AG09309 (cell line): ENCODE results near the gene SLC1A2.

Source experiments
- DNase-seq: peaks from one replicate; pipeline ENCODE4 v3.0.0-alpha.2; 2010; ENCODE audit warnings: low read depth
- H3K4me3 ChIP-seq: 2 replicates; pipeline ENCODE4 v1.5.1; 2011; ENCODE audit warnings: mild to moderate bottlenecking, low read depth, low read length, moderate library complexity; ENCODE audit not compliant: control insufficient read depth
- TF ChIP-seq, protein P1 (sequence below): IDR thresholded peaks from 2 replicates; pipeline ENCODE4 v1.5.1; 2011; ENCODE audit warnings: mild to moderate bottlenecking, low read depth, low read length, inconsistent platforms; ENCODE audit not compliant: insufficient read depth, control insufficient read depth; ENCODE audit errors: missing control alignments

SLC1A2 gene

DNA sequence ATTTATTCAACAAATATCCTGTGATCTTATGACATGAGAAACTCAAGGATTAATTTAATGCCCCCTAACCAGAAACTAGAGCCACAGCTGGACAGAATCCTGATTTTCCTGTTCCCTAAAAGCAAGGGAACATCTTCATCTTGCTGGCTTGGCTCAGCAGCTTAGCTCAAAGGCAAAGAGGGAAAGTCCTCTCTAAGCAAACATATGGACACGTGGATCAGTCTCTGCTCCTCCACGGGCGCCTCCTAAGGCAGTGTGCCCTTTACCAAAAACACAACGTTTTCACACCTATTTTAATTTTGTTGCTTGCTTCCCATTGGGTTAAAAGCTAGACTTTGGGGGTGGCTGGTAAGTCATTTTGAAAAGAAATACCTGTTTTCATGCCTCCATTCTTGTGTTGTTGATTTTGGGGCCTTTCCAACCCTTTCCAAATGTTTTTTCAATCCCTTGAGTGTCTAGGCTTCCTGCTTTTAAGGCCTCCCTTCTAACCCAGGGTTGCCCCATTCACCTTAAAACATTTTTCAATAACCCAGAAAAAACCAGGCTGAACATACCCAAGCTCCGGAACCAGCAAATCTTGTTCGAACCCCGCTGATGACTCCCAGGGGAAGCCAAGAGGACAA lies 15.5 kb downstream of the SLC1A2 start:
- no peak for DNase-seq
- H3K4me3 ChIP-seq, result no peak overlapping the region
- TF ChIP-seq, protein P1, sequence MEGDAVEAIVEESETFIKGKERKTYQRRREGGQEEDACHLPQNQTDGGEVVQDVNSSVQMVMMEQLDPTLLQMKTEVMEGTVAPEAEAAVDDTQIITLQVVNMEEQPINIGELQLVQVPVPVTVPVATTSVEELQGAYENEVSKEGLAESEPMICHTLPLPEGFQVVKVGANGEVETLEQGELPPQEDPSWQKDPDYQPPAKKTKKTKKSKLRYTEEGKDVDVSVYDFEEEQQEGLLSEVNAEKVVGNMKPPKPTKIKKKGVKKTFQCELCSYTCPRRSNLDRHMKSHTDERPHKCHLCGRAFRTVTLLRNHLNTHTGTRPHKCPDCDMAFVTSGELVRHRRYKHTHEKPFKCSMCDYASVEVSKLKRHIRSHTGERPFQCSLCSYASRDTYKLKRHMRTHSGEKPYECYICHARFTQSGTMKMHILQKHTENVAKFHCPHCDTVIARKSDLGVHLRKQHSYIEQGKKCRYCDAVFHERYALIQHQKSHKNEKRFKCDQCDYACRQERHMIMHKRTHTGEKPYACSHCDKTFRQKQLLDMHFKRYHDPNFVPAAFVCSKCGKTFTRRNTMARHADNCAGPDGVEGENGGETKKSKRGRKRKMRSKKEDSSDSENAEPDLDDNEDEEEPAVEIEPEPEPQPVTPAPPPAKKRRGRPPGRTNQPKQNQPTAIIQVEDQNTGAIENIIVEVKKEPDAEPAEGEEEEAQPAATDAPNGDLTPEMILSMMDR, result no peak

DNA sequence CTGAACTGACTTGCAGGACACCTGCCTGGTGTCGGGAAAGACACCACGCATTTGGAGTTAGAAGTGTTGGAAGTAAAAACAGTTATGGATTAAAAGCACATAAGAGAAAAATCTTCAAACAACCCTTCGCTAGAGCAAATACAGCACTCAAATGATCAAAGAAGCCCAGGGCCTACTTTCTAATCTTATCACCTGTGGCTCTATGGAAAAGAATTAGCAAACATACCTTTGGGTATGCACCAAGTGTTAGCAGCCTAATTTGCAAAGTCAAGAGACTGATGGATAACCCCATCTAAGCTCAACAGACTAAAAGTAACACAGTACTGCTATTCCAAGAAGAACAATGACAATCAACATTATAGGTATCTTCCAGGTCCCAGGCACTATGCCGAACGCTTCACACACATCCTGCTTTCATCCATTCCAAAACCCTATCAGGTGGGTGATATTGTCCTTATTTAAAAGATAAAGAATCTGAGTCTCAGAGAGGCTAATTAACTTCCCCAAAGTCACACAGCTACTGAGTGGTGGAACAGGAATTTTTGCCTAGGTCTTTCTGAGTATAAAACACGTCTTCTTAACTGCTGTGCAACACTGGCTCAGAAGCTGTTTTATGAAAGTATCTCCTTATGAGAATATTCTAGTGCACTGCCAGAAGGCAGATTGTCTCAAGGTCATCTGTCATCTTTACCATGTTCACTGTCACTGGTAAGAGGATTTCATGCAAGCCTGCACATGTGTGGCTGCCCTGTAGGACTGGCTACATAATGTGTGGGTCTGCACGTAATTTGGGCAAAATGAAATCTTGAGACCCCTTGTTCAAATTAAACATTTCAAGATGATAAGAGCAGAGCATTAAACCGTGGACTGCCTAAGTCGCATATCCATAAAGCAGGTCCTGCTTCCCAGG lies 16.4 kb downstream of the SLC1A2 start:
- H3K4me3 ChIP-seq, result no peak overlapping the region
- no peak for DNase-seq
- TF ChIP-seq, protein P1, result no peak

DNA sequence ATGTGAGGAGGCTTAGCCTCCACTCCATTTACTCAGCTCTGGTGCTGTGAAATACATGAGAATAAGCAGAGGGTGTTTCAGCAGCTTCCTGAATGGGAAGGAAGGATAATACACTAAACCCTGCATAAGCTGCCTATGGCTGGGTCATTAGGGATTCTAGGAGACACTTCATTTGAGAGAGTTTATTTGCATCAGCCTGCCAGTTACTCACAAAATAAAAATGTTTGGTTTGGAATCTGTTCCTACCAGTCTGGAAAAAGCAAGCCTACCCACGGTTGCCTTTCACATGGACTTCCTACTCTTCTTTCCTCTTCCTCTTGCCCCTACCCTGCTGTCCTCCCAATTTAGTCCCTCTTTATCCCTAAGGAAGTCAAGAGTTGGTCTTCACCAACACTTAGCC lies 20.5 kb downstream of the SLC1A2 start:
- TF ChIP-seq, protein P1, result no peak
- DNase-seq, result no peak
- no peak overlapping the region for H3K4me3 ChIP-seq

DNA sequence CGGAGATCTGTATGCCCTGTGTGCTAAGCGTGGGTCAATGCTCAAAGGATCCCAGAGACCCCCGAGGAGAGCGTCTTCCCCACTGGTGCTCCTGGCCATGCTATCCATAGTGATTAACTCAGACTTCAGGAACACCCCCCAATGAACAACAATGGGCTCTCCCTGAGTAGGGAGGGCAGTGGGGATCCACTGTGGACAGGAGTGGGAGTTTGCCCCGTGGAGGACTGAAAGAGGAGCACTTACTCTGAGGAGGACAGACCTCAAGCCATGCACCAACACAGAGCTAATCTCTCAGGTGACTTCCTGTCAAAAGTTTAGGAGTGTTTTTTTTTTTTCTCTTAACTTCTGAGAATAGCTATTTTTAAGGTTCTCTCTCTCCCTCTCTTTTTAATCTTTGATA lies 24.4 kb downstream of the SLC1A2 start:
- TF ChIP-seq, protein P1, result no peak
- no peak overlapping the region for H3K4me3 ChIP-seq

DNA sequence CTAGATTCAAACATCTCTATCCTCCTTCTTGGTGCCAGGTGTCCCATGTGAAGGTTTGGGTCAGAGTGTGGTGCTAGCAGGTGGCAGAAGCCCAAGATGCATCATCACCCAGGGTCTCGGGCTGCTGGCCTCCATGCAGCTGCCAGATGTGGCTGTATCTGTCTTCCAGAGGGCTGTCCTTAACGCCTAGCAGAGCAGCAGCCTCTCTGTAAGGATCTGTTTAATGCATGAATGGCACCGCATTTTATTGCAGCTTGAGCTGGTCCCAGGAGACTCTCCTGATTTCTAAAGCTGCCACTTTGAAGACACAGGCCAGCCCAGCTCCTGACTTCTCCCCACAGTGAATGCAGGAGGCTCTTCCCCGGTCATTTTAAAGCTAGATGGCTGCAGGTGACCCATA lies 26.3 kb downstream of the SLC1A2 start:
- TF ChIP-seq, protein P1, result no peak
- no peak for DNase-seq
- no peak overlapping the region for H3K4me3 ChIP-seq

More for the DNA sequence above, 24.4 kb downstream of the SLC1A2 start:
- DNase-seq, result no peak

DNA sequence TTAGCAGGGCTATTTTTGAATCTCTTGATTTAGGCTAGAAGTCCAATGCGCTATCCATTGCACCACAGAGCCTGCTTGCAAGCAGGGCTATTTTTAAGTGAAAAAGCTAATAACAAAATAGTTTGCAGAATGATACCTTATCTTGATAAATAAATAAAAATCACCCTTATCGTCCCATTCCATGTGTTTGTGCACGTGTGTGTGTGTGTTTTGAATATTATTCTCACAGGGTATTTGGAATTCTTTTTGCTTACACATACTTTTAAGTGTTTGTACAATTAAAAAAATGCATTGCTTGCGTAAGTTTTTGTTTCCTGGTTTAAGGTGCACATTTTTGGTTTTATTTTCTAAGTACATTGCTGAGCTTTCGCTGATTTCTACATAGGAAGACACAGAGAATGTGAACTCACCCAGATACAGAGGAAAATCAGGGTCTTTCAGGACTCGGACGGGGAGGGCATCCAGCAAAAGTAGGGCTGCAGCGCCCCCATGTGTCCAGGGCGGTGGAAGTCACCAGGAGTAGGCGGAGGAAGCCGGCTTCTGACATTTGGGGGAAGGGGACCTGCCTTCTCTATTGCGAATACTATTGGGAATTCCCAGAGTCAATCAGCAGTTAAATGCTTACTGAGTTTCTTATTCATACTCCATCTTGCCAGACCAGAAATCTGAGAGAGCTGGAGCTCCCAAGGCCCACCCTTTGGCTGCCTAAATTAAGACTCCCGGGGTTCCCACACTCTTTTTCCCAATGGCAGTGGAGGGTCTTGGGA lies 27.3 kb downstream of the SLC1A2 start:
- DNase-seq, result peak; percentile 45
- no peak overlapping the region for H3K4me3 ChIP-seq
- TF ChIP-seq, protein P1, result peak; percentile 89
